ENCODE results near the gene DOCK10. TPM values are rescaled to one million over a fixed set of nuclear protein-coding genes. Genes with fewer than 3 reads are reported as not detected.

The DOCK10 gene
- total and polyA plus RNA-seq, 11 donors = 0.31 to 28.6 (median 2.0) TPM

DNA sequence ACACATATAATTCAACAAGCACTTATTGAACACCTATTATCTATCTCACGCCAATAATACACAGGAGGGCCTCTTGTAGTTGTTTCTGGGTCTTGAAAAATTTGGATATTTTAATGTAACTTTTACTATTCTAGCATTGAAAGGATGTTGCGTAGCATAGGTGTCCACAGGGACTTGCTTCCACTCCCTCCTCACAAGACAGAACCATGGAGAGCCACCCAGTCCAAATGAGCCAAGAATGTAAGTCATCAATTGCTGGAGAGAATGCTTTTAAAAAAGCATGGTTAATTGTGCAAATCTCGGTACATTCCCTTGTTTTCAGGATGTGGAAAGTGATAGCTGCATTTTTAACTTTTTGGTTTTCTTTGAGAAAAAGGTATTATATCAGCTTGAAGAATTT is 46.8 kb downstream of the DOCK10 start:
- Histone ChIP-seq H3K27ac (no peak overlapping the region), H3K27me3 (no peaks in the 10 kb centered on the region), H3K4me3 (no peak overlapping the region), H3K4me1 (peaks cover 0 to 16% (median 0%) of the 10 kb centered on the region in 12 donors), H3K9me3 (no peaks in the 10 kb centered on the region), H3K36me3 (no peaks in the 10 kb centered on the region)
- ATAC-seq = no peak
- WGBS, 4 donors = 82 to 89% (median 86%) methylated on average over 3 of the region's 3 CpGs
- intact Hi-C loops (cut with DNase I) = no loop called here
- DNase-seq = no peak
- no peak for TF ChIP-seq POLR2A (IDR thresholded peaks at IDR 0.05)
- TF ChIP-seq CTCF (IDR thresholded peaks at IDR 0.05) = no peak

DNA sequence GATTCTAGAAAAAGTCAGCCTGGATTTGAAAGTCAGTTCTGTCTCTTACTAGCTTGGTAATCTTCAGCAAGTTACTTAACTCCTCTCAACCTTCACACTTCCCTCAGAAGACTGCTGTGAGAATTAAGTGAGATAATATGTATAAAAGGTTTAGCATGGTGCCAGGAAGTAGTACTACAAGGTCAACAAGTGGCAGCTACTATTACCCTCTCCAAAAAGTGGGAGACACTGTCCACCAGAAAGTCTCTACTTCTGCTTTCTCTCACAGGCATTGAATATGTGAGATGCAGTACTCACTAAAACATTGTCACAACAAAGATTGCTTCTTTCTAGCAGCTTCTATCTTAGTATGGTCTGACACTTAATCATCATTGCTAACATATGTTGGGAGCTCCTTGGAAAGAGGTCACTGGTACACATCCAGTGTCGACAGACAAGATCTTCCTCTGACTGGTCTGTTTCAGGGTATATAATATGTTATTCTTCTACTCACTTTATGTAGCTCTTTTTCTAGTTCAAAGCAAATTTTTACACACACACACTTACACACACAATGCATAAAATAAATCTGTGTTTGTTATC is 47.9 kb downstream of the DOCK10 start:
- 65 to 71% (median 70%) methylated on average over 1 of the region's 1 CpG for WGBS, 4 donors
- intact Hi-C loops (cut with DNase I) = no loop called here

DNA sequence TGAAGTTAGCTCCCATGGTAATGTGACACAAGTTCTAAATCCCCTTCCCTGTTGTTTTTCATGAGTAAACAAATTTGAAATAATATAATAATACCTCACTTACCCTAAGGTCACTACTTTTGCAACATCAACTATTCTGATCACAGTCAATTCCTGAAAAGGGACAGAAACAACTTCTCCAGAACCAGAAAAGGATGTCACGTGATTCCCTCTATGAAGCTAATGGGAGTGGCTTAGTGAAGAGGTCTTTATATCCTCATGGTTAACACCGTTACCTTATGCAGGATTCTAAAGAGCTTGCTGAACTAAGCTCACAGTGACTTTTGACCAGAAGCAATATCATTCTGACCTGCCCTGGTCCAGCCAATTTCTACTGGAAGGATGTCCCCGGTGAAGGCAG is 51.6 kb downstream of the DOCK10 start:
- Histone ChIP-seq H3K4me1 (peaks cover 0 to 12% (median 0%) of the 10 kb centered on the region in 12 donors), H3K9me3 (no peaks in the 10 kb centered on the region), H3K4me3 (no peak overlapping the region), H3K27ac (no peak overlapping the region), H3K36me3 (no peaks in the 10 kb centered on the region), H3K27me3 (no peaks in the 10 kb centered on the region)
- ATAC-seq (no peak), DNase-seq (no peak)
- WGBS, 4 donors = 80 to 84% (median 83%) methylated on average over 3 of the region's 3 CpGs
- intact Hi-C loops (cut with DNase I) = no loop called here
- TF ChIP-seq CTCF (IDR thresholded peaks at IDR 0.05) (no peak), POLR2A (IDR thresholded peaks at IDR 0.05) (no peak)

More for the DNA sequence above, 47.9 kb downstream of the DOCK10 start:
- DNase-seq = no peak
- H3K9me3 ChIP-seq = no peaks in the 10 kb centered on the region
- no peak for ATAC-seq
- no peak overlapping the region for H3K27ac ChIP-seq
- H3K4me3 ChIP-seq = no peak overlapping the region
- no peaks in the 10 kb centered on the region for H3K36me3 ChIP-seq
- peaks cover 0 to 10% (median 0%) of the 10 kb centered on the region in 12 donors for H3K4me1 ChIP-seq
- TF ChIP-seq CTCF (IDR thresholded peaks at IDR 0.05) (no peak), POLR2A (IDR thresholded peaks at IDR 0.05) (no peak)
- H3K27me3 ChIP-seq = no peaks in the 10 kb centered on the region

GRCh38 chr2:224987733-224988132 is 54.5 kb downstream of the DOCK10 start:
- no peak for TF ChIP-seq POLR2A (IDR thresholded peaks at IDR 0.05)
- no peak for TF ChIP-seq CTCF (IDR thresholded peaks at IDR 0.05)
- Histone ChIP-seq H3K4me1 (peaks cover 0 to 37% (median 0%) of the 10 kb centered on the region in 12 donors), H3K27ac (no peak overlapping the region), H3K27me3 (no peaks in the 10 kb centered on the region), H3K9me3 (no peaks in the 10 kb centered on the region), H3K4me3 (no peak overlapping the region), H3K36me3 (no peaks in the 10 kb centered on the region)
- ATAC-seq (no peak), DNase-seq (no peak)
- WGBS, 4 donors = 75 to 98% (median 77%) methylated on average over 4 of the region's 4 CpGs
- intact Hi-C loops (cut with DNase I) = no loop called here

Measured in heart left ventricle (tissue), 16 donors.